Prostate gland (tissue), 2 donors: ENCODE data around the gene RNF144B.

Experiments
- CTCF ChIP-seq, 4 experiments: fragments of 200-600 bp in 2 of 4; fragments of 450-650 bp in 2 of 4; sonication (generic) in 2 of 4; IDR thresholded peaks; 1 replicate in 3 of 4; 2 replicates in 1 of 4; pipeline ENCODE4 v1.5.1; 2016 to 2019; ENCODE audit warnings: antibody characterized with exemption in 4 of 4, mild to moderate bottlenecking in 2 of 4, moderate library complexity in 2 of 4
- POLR2A ChIP-seq: fragments of 450-650 bp; IDR thresholded peaks from one replicate; pipeline ENCODE4 v1.6.1; 2016; ENCODE audit warnings: antibody characterized with exemption, mild to moderate bottlenecking

- TF ChIP-seq CTCF (IDR thresholded peaks at IDR 0.05) (no peak), POLR2A (no peak)
Observed at GRCh38 chr6:18467741-18468502, 80.8 kb downstream of the RNF144B start.
